Measurements from ENCODE around the gene ARHGEF9.

DNA sequence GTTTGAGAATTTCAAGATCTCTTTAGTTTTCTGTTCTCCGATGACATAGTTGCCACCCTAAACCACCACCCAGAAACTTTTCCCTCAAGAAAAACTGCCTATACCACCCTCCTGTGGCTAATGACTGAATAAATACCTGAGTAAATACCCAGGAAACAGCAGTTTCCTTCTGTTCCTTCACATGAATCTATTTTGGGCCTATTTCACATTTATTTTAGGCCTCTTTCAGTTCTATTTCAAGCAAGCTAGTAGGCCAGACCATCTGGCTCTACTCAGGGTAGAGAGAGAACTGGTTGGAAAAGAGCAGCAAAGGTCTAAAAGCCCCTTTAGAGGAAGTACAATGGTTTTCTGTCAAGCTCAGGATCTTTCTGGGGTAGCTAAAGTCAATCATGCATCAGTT, 23.4 kb downstream of the ARHGEF9 start:
- TF ChIP-seq, protein P1, sequence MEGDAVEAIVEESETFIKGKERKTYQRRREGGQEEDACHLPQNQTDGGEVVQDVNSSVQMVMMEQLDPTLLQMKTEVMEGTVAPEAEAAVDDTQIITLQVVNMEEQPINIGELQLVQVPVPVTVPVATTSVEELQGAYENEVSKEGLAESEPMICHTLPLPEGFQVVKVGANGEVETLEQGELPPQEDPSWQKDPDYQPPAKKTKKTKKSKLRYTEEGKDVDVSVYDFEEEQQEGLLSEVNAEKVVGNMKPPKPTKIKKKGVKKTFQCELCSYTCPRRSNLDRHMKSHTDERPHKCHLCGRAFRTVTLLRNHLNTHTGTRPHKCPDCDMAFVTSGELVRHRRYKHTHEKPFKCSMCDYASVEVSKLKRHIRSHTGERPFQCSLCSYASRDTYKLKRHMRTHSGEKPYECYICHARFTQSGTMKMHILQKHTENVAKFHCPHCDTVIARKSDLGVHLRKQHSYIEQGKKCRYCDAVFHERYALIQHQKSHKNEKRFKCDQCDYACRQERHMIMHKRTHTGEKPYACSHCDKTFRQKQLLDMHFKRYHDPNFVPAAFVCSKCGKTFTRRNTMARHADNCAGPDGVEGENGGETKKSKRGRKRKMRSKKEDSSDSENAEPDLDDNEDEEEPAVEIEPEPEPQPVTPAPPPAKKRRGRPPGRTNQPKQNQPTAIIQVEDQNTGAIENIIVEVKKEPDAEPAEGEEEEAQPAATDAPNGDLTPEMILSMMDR (IDR thresholded peaks at IDR 0.05; ENCODE audit: insufficient read depth, low read length, poor library complexity, severe bottlenecking) = no peak
- TF ChIP-seq EZH2phosphoT487 (conservative IDR thresholded peaks at IDR 0.05; ENCODE audit: low read length) = no peak
